HCEC 1CT (cell line): Measurements from ENCODE around the gene ATP5F1C.
A peak's percentile ranks its signal among the peaks of the same experiment; 100 is the strongest.
"Not testable (repeated sequence)": the region's sequence is repeated elsewhere in the genome, so short reads cannot be mapped to it uniquely, and the experiment has no call there.

ENCODE experiments used
- DNase-seq: peaks from one replicate; pipeline ENCODE4 v3.0.0-alpha.2; 2017

The ATP5F1C gene

GRCh38 chr10:7787857-7788638 is at the start of gene ATP5F1C, which contains the start of gene KIN:
Gene ATP5F1C (plus strand): TSS chr10:7788177. CDS start chr10:7788208, 31 bp downstream.
Gene KIN (minus strand): TSS chr10:7787993. CDS start chr10:7787933, 60 bp downstream.
- peak; percentile 94 for DNase-seq

- no peak for DNase-seq
Measured at GRCh38 chr10:7738536-7739407, 49.2 kb upstream of the ATP5F1C start.

DNA sequence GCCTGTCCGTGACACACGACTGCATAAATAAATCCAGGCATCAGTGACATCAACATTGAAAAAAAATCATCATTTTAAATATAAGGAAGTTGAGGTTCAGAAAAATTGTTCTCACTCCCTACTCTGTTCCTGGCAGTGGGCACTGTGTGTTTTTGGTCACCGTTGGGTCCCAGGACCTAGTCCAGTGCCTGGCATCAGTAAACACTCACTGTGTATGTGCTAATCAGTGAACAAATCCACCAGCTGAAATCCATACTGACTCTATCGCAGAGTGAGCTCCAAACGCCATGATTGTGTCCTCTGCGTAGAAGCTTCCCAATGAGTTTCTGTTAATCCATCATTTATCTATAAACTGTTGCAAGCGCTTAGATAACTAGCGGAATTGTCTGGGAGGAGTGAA is 43.7 kb upstream of the ATP5F1C start:
- DNase-seq: no peak

DNA sequence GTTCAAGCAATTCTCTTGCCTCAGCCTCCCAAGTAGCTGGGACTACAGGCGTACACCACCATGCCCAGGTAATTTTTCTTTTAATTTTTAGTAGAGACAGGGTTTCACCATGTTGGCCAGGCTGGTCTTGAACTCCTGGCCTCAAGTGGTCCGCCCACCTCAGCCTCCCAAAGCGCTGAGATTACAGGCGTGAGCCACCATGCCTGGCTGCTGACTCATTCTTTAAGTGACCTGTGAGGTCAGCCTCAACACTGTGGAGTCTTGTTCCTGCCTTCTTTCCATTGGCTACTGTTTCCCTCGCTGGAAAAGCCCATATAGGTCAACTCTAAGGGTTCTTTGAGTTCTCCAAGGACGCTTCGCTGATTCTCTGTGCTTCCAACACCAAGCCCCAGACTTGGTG is 39.3 kb upstream of the ATP5F1C start:
- DNase-seq: not testable (repeated sequence)

- DNase-seq: no peak
Measured at GRCh38 chr10:7750222-7750621, 37.8 kb upstream of the ATP5F1C start.

DNA sequence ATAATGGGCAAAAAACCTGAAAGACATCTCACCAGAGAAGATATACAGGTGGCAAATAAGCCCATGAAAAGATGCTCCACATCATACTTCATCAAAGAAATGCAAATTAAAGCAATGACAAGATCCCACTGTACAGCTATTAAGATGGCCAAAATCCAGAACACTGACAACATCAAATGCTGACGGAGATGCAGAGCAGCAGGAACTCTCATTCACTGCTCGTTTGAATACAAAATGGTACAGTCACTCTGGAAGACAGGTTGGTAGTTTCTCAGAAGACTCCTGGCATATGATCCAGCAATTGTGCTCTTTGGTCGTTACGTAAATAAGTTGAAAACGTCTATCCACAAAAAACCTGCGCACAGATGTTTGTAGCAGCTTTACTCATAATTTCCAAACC is 35.7 kb upstream of the ATP5F1C start:
- DNase-seq: no peak

- no peak for DNase-seq
Measured at GRCh38 chr10:7755103-7755502, 32.9 kb upstream of the ATP5F1C start.

GRCh38 chr10:7756360-7756992 is 31.5 kb upstream of the ATP5F1C start:
- DNase-seq: peak; percentile 35

- no peak for DNase-seq
Measured at GRCh38 chr10:7763929-7764328, 24.0 kb upstream of the ATP5F1C start.

DNA sequence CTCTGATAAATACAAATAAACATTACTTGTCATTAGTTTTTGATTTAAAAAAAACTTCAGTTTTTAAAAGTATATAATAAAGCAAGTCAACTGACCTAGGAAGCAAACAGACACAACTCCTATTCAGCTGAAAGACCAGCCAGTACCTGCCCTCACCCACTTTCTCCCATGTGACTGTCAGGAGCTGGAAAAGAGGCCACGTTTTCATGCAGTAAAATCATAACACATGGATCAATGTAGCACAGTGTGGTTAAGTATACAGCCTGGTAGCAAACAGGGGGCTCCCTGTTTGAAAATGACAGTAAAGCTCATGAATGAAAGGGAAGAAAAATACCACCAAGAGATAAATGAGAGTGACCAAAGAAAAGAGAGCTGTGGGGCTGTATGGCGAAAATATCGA is 21.7 kb upstream of the ATP5F1C start:
- no peak for DNase-seq

- peak; percentile 97 for DNase-seq
Measured at GRCh38 chr10:7767209-7767608, 20.8 kb upstream of the ATP5F1C start.

- no peak for DNase-seq
Measured at GRCh38 chr10:7768417-7768816, 19.6 kb upstream of the ATP5F1C start.

GRCh38 chr10:7773845-7774801 is 13.9 kb upstream of the ATP5F1C start:
- DNase-seq: no peak

DNA sequence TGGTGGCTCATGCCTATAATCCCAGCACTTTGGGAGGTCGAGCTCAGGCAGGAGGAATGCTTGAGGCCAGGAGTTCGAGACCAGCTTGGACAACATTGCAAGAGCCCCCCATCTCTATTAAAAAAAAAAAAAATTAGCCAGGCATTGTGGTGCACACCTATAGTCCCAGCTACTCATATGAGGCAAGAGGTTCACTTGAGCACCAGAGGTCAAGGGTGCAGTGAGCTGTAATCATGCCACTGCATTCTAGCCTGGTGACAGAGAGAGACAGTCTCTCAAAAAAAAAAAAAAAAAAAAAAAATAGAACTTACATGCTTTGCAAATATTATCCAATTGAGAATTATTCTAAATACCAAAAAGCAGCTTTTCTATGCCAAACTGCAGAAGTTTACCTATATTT is 11.2 kb upstream of the ATP5F1C start:
- no peak for DNase-seq

DNA sequence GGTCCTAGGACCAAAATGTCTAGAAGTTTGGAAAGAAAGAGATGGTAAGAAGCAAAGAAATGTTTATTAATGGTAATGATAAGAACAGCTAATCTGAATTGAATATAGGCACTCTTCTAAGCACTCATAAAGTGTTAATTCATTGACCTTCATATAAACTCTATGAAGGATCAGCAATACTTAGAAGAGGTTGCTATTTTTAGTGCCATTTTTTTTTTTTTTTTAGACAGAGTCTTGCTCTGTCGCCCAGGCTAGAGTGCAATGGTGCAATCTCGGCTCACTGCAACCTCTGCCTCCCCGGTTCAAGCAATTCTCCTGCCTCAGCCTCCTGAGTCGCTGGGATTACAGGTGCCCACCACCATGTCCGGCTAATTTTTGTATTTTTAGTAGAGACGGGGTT is 5.8 kb upstream of the ATP5F1C start:
- DNase-seq: not testable (repeated sequence)

GRCh38 chr10:7786430-7786829 is 1.5 kb upstream of the ATP5F1C start:
- no peak for DNase-seq

- DNase-seq: peak; percentile 22
Measured at GRCh38 chr10:7787150-7787856, 674 bp upstream of the ATP5F1C start.

DNA sequence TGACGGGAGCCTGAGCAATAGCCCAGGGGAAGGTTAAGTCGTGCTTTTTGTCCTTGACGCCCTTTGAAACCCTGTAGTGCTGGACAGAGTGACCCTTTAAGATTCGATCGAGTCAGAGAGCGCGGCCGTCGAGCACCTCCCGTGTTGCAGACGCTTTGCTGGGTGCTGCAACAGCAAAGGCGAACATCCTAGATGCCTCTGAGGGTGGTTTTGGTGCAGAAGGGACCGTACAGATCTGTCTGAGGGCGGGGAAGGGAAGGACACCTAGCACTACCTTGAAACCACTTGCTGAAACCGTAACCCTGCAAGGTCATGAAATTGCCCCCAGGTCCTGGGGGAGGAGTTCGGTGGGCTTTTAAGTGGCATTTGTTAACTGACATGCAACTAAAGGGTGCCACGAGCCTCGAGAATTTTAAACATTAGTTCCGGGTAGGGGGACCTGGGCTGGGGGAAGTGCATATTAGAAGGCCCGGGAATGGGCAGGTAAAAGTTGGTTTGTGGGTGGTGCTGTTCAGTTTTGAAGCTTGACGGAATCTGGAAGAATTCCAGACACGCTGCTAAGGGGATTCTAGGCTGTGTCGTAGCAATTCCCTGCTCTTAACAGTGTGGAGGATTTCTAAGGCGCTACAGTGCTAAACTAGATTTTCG is 786 bp downstream of the ATP5F1C start:
- no peak for DNase-seq

DNA sequence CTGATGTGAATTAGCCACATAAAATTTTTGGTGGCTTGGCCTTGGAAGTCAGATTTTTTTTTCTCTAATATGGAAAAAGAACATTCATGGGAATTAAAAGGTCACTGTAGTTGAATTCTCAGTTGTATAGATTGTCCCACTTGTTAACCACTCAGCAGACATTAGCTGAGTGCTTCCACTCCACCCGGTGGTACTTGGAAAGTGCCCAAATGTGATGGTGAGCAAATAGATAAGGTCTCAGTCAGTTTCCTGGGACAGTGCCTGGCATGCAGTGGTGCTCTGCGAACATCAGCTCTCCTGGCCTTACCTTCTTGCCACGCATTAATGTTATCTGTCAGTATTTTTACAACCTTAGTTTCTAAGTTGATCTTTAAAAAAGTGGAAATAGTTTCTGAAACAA is 1.4 kb downstream of the ATP5F1C start:
- peak; percentile 15 for DNase-seq

- no peak for DNase-seq
Measured at GRCh38 chr10:7792541-7792940, 4.6 kb downstream of the ATP5F1C start.
